HS-27A (cell line): Measurements from ENCODE around the gene FBXL17.

ENCODE experiments used
- DNase-seq: peaks from one replicate; pipeline ENCODE4 v3.0.0-alpha.2; 2012; ENCODE audit warnings: low read depth, missing footprints

FBXL17 gene

DNA sequence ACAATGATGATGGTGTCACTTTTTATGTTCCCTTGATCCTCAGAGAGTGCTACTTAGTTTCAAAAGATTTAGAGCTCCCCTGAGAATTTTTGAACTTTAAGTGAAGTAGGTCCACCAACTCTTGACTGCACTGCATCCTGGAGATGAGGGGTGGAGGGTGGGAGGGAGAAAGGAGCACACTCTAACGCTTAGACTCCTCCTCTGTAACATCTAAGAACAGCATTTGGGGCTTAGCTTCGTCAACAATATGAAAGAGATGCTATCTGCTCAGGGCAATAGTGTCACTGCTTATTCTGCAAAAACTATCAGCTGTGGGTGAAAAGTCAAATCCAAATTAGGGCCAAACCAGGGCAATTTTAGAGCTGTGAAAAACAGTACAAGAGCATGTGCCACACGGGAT is 468.4 kb downstream of the FBXL17 start:
- DNase-seq = no peak

DNA sequence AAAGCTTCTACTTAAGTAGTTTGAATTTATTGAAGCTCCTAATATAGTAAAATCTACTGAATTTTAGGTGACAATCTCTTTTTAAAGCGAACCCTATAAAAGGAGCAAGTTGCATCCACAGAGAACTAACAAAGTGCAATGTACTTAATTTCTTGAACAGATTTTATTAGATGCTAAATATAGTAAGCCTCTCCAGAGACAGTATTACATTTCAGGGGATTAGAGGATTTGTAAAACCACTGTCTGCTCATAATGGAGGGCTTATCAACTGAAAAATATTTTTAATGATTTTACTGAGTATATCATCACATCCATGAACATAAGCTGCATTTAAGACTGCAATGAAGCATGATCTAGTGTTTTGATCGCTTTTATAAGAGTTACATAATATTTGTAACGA is 481.2 kb downstream of the FBXL17 start:
- DNase-seq = no peak

GRCh38 chr5:107894361-107894760 is 487.5 kb downstream of the FBXL17 start:
- no peak for DNase-seq

DNA sequence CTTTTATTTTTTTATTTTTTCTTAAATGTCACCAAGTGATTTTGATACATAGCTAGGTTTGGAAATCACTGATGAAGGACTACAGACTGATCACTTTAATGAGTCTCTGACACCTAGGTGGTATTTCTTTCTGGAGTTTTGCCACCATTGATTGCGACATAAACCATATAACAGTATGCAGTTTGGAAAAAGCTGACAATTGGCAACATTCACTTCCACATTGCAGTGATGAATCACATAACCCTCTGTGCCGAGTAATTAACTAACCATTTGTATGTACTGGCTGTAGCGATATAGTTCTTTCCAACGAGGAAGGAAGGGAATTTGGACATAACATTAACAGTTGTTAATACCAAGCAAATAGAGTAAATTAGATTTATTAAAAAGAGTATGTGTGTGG is 488.3 kb downstream of the FBXL17 start:
- DNase-seq = no peak

DNA sequence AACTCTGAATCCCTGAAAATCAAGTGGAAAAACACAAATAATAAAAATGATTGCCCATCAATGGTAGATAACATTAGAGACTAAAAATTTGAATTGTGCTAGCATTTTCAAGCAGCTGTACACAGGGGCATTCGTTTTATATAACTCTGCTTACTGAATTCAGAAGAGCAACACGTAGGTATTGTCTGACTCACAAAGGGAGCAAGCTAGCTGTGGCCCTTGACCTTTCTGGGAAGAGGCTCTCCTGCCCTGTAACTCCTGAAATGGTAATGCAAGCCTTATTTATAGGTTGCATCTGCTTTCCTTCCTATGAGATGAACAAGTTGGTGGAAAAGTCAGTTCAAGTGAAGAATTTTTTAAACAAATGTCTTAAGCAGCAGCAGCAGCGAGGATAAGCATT is 492.5 kb downstream of the FBXL17 start:
- no peak for DNase-seq

DNA sequence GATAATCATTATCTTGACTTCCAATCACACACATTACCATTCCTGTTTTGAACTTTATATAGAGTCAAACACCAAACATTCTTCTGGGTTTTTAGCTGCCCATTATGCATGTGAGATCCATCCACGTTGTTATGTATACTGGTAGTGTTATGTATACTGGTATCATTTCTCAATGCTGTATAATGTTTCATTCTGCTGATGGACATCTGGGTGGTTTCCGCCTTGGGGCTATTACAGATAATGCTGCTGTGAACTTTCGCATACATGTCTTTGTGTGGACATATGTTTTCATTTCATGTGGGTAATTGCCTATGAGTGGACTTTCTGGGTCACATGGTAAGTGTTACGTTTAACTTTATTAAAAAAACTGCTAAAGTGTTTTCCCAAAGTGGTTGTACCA is 493.4 kb downstream of the FBXL17 start:
- DNase-seq = no peak

- DNase-seq = no peak
Measured at GRCh38 chr5:107887166-107887943, 494.5 kb downstream of the FBXL17 start.

DNA sequence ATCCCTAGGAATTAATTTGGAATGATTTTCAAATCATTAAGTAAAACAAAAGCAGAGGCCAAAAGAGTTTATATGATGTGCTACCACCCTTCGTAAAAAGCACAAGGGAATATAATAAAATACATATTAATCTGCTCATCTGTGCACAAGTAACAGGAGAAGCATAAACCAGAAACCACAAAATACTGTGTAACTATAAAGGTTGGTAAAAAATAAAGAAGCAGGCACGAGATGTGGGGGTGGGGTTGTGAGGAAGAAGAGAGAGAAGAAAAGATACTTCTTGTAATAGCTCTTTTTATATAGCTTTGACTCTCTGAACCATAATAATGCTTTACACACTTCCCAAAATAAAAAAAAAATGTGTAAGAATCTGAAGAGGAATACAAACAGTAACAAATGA is 496.3 kb downstream of the FBXL17 start:
- no peak for DNase-seq

DNA sequence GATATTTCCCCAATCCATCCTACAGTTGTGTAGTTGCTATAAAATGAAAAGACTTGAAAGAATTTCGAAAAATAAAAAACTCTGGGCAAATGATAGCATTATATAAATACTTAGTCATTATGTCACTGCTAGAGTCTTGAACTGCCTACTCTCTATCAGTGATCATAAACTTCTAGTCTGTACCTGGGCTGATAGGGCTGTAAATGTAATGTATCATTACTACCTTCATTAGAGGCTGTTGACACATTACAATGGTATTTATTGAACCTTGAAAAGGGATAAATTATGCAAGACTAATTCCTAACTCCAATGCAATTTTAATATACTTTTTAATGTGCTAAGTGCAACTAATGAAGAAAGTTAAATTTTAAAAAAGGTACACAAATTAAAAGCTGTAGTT is 497.0 kb downstream of the FBXL17 start:
- no peak for DNase-seq

- no peak for DNase-seq
Measured at GRCh38 chr5:107878661-107879060, 503.2 kb downstream of the FBXL17 start.

- no peak for DNase-seq
Measured at GRCh38 chr5:107876906-107877305, 505.0 kb downstream of the FBXL17 start.

DNA sequence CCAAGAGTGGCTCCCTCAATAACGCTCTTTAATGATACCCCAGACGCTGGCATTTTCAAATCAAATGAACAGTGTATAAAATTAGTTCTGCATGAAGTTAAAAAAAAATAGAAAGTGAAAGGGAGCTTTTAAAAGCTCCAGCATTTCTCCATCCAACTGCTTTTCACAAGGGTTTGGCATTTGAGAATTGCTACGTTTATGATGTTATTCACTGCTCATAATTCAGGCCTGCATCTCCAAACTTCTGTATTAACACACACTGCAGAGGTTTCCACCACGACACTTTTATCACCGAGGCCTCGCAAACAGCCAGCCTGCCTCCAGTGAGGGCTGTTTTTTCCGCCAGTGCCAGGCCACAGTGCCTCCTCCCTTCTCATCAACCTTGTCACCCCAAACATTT is 505.6 kb downstream of the FBXL17 start:
- no peak for DNase-seq

DNA sequence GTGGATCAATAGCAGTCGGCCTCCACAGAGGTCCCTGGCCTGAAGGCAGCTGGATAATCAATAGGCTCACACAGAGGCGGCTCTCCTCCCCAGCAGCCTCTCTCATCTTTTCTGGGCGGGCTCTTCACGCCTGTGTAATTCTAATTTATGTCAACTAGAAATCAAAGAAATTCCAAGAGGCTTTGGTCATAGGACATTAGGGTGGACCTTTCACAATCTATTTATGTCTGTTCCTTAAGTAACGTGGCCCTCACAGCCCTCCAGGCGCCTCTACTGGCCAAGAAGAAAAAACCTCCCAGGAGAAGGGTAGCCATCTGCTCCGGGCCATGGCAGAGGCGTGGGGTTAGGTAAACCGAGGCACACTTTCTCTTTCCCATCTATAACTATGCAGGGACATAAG is 506.1 kb downstream of the FBXL17 start:
- DNase-seq = no peak

- no peak for DNase-seq
Measured at GRCh38 chr5:107874795-107875194, 507.1 kb downstream of the FBXL17 start.

- no peak for DNase-seq
Measured at GRCh38 chr5:107873877-107874276, 508.0 kb downstream of the FBXL17 start.

DNA sequence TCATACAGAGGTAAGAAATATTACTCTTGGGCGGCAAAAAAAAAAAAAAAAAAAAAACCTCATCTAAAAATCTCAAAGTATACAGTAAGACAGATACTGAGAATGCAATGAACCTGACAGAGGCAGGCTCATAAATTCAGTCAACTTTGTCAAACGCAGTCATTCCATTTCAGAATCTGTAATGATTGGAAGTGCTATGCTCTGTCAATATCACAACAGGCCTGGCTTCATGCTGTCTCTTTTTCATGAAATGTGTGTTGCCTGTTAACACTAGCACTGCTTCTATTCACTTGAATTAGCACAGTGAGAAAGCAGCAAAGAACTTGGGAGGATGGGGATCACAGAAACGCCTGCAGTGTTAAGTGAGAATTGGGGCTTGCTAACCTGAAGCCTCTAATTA is 510.9 kb downstream of the FBXL17 start:
- DNase-seq = no peak

DNA sequence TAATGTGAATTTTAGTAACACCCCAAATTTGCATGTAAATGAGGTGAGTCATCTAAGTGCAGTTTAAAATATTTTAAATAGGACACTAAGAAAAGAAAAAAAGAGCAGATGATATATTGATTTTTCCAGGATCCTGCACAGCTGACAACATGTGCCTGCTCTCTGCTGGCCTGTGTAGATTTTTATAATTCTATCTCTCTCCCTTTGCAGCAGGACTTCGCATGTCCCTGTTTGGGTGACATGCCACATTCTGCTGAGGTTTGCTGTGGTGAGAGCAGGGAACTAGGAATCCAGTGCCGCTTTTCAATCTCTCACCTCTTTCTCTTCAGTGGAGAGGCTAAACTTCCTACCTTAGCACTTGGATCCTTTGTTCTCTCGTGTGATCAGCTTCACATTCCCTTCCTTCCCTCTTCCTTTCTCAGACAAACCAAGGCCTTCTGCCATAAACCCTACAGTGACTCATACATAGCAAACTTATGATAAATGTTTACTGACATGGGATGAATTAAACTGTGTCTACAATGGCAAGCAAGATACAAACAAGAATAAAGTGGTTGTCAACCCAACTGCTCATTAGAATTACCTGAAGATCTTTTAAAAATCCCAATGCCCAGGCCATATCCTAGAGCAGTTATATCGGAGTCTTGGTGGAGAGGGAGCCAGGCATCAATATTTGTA is 512.3 kb downstream of the FBXL17 start:
- peak; percentile 34 for DNase-seq

DNA sequence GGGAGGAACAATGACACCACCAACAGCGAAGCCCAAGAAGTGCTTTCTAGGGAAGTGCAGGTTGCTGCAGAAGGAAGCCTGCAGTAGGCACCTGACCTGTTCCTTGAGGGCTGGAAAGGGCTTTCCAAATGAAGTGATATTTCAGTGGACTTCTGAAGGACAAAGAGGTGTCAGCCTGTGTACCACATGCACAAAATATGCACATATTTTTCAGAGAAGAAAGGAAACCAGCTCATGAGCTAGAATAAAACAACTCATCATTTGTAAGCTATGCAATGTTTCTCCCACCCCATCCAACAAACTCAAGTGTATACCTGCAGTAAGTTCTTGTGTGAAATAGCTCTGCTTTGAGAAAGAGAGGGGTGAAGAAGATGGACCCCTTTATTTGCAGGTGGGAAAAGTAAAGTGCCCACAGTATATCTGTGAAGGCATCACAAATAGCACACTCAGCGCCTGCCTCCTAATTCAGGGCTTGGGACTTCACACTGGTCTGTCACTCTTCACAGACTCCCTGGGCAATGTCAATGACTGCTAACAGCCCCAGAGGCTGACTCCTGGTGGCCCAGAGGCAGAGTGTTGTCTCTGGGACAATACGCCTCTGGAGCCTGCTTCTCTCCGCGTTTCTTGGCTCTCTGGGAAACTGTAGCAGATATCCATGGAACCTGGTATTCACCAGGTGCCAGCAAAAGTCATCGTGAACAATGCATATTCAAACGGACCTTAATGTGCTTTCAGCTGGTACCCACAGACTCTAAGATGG is 513.1 kb downstream of the FBXL17 start:
- no peak for DNase-seq

DNA sequence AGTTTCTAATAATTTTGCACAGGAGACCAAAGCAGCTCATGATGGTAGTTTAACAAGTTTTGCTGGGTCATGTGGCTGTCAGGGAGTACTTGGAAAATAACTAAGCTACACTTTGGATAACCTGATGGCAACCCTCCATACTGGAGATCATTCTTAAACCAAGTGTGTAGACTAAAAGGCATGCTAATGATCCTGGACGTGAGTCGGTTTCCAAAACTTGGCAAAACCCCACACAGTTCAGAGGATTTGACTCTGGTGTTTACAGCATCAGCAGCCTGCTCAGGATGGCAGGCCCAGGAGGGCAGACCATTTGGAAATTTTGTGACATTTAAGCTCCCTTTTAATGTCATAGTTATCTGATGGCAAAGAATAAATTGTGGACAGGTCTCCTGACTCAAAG is 514.6 kb downstream of the FBXL17 start:
- no peak for DNase-seq

DNA sequence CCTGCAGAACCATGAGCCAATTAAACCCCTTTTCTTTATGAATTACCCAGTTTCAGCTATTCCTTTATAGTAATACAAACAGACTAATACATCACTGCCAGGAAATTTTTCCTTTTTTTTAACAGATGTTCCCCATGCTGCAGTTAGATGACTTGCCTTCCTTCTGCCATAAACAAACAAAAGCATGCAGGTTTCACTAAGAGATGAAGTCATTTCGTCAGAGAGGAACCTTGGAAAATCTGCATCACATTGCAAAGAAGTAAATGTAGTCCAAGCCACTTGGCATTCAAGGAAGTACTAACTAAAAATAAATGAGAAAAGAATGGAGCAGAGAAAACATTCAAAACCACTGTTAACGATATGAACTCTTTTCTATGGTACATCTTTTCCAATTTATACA is 517.1 kb downstream of the FBXL17 start:
- DNase-seq = no peak

GRCh38 chr5:107863125-107863524 is 518.8 kb downstream of the FBXL17 start:
- no peak for DNase-seq

- no peak for DNase-seq
Measured at GRCh38 chr5:107861565-107861964, 520.3 kb downstream of the FBXL17 start.

GRCh38 chr5:107860044-107860443 is 521.9 kb downstream of the FBXL17 start:
- DNase-seq = no peak
